Astrocyte of the cerebellum (primary cell): ENCODE data around the gene RAP1GDS1.

Experiments used
- DNase-seq: peaks from one replicate; pipeline ENCODE4 v3.0.0-alpha.2; 2011; ENCODE audit warnings: low read depth
- H3K4me3 ChIP-seq: 2 replicates; pipeline ENCODE4 v1.5.1; 2011; ENCODE audit warnings: mild to moderate bottlenecking, low read depth, low read length, moderate library complexity
- CTCF ChIP-seq: IDR thresholded peaks from 2 replicates; pipeline ENCODE4 v1.5.1; 2012; ENCODE audit warnings: low read length, low read depth, moderate library complexity, mild to moderate bottlenecking; ENCODE audit errors: missing control alignments
- in situ Hi-C: cut with HindIII; loops from 2 replicates; pipeline ENCODE4 v1.10.0; 2017; ENCODE audit warnings: low sequenced_read_pairs

The RAP1GDS1 gene

GRCh38 chr4:98300706-98301105 lies 39.5 kb downstream of the RAP1GDS1 start:
- in situ Hi-C loops, result no loop called here
- no peak overlapping the region for H3K4me3 ChIP-seq
- TF ChIP-seq CTCF, result no peak
- no peak for DNase-seq

DNA sequence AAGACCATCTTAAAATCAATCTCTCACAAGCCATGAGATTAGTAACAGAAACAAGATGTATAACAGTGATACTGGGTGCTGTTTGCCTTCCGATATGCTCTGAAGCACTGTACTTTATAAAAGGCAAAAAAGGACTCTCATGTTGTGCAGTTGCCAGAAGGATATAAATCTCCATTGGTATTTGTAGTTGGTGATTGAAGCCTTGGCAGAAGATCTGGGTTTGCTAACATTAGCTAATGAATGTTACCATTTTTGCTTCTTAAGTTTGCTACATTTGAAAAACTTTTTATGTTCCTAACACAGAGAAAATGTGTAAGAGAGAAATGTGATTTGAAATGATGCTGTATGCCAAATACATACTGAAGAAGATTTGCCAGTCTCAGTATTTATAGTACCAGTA lies 44.4 kb downstream of the RAP1GDS1 start:
- H3K4me3 ChIP-seq, result no peak overlapping the region
- in situ Hi-C loops, result no loop called here
- no peak for DNase-seq
- no peak for TF ChIP-seq CTCF

DNA sequence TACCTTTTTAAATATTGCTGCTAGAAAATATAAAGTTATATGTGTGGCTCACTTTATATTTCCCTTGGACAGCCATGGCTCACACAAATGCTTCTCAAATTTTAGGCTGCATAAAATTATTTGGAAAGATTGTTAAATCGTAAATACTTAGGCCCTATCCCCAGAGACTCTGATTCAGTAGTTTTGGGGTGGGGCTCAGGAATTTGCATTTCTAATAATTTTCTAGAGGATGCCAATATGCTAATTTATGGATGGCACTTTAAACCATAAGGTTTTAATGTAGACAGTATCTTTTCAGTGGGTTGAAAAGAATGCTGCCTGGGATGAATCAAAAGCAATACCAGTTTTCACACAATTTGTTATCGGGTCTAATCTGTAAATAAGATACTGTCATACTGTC lies 49.7 kb downstream of the RAP1GDS1 start:
- no peak for TF ChIP-seq CTCF
- in situ Hi-C loops, result no loop called here

GRCh38 chr4:98311656-98312055 lies 50.5 kb downstream of the RAP1GDS1 start:
- H3K4me3 ChIP-seq, result no peak overlapping the region
- TF ChIP-seq CTCF, result no peak
- in situ Hi-C loops, result no loop called here
- no peak for DNase-seq

More for the DNA sequence above, 49.7 kb downstream of the RAP1GDS1 start:
- DNase-seq, result no peak
- H3K4me3 ChIP-seq, result no peak overlapping the region

- no peak overlapping the region for H3K4me3 ChIP-seq
- DNase-seq, result no peak
- TF ChIP-seq CTCF, result no peak
- in situ Hi-C loops, result no loop called here
These were observed 53.8 kb downstream of the RAP1GDS1 start for GRCh38 chr4:98314791-98315565.

- no peak for TF ChIP-seq CTCF
These were observed 57.3 kb downstream of the RAP1GDS1 start for GRCh38 chr4:98318521-98318920.

More at GRCh38 chr4:98318521-98318920, 57.3 kb downstream of the RAP1GDS1 start:
- in situ Hi-C loops, result no loop called here
- no peak for DNase-seq
- H3K4me3 ChIP-seq, result no peak overlapping the region
